Lower leg skin (tissue), 4 donors: ENCODE results near the gene TAMM41. TPM values are rescaled to one million over a fixed set of nuclear protein-coding genes. Genes with fewer than 3 reads are reported as not detected.
"Not testable (repeated sequence)": the region's sequence is repeated elsewhere in the genome, so short reads cannot be mapped to it uniquely, and the experiment has no call there.

ENCODE experiments used
- DNase-seq, 2 donors: peaks; one replicate each; pipeline ENCODE4 v3.0.0-alpha.2; 2019; ENCODE audit warnings: low spot score in 2 of 2
- H3K4me3 ChIP-seq: fragments of 200-600 bp; sonication (generic); 2 replicates; pipeline ENCODE4 v1.5.1; 2017; ENCODE audit warnings: mild to moderate bottlenecking, low read depth; ENCODE audit not compliant: poor library complexity, severe bottlenecking
- CTCF ChIP-seq, 3 donors: fragments of 450-650 bp; IDR thresholded peaks; one replicate each; pipeline ENCODE4 v1.5.1; 2016; ENCODE audit warnings: antibody characterized with exemption in 3 of 3, mild to moderate bottlenecking in 3 of 3, moderate library complexity in 2 of 3
- POLR2A ChIP-seq, 2 donors: fragments of 450-650 bp; IDR thresholded peaks; one replicate each; pipeline ENCODE4 v1.6.1; 2016 to 2017; ENCODE audit warnings: antibody characterized with exemption in 2 of 2, mild to moderate bottlenecking in 1 of 2, moderate library complexity in 1 of 2
- WGBS, 2 donors: methylation state at CpG; one replicate each; pipeline ENCODE4 v1.1.5; 2018; 5-methylcytosine and 5-hydroxymethylcytosine counted together
- intact Hi-C: fragments of 100-400 bp; cut with DNase I; formaldehyde crosslinking; loops from one replicate; pipeline ENCODE4 v1.15.0; 2023; ENCODE audit warnings: low total_unique reads
- total RNA-seq, 4 donors: library from RNA; depleted of rRNA; stranded (reverse); fragments of >200 nt; gene quantifications; one replicate each; pipeline ENCODE4 v1.1.0, GENCODE V29; 2016

The TAMM41 gene
- total RNA-seq, 4 donors from 2014 or later, result 7.5 to 10.8 (median 9.1) TPM

DNA sequence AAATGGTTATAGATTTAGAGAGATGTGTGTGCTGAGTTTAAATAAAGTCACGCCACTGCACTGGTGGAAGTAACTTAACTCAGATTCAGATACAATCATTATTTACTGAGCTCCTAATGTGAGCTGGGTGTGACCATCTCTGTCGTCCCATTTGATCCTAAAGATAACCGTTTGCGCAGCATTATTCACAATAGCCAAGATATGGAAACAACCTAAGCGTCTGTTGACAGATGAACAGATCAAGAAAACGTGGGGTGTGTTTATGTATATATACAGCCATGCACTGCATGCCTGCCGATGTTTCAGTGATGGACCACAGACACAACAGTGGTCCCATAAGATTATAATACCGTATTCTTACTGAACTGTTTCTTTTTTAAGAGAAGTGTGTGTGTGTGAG lies 71.2 kb downstream of the TAMM41 start:
- peak in 1 of 2 donors; percentile 53 for DNase-seq
- intact Hi-C loops, result no loop called here
- 52 to 59% methylated on average over 8 of the region's 8 CpGs for WGBS, 2 donors
- no peak overlapping the region for H3K4me3 ChIP-seq
- TF ChIP-seq POLR2A (IDR thresholded peaks at IDR 0.05), result no peak
- no peak for TF ChIP-seq CTCF (IDR thresholded peaks at IDR 0.05)

DNA sequence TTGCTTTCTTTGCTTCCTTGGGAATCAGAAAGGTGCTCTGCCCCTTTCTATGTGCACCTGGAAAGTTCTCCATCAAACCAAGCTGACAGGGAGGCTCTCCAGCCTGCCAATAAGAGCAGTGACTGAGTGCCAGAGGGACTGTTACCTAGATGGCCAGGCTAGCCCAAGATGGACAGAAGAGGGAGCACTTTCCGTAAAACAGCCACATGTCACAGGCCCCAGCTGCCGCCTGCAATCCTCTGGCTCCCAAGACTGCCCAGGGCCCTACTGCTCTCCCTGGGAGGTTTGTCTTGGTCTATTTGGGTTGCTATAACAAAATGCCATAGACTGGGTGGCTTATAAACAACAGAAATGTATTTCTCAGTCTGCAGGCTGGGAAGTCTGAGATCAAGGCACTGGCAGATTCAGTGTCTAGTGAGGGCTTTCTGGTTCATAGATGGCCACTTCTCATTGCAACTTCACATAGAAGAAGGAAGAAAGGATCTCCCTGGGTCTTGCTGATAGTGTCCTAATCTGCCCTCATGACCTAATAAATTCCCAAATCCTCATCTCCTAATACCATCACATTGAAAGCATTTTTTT lies 72.3 kb downstream of the TAMM41 start:
- peak; percentile 33 to 83 for DNase-seq
- TF ChIP-seq POLR2A (IDR thresholded peaks at IDR 0.05) (no peak), CTCF (IDR thresholded peaks at IDR 0.05) (no peak)
- intact Hi-C loops, result no loop called here
- 18 to 40% methylated on average over 2 of the region's 2 CpGs for WGBS, 2 donors
- no peak overlapping the region for H3K4me3 ChIP-seq

DNA sequence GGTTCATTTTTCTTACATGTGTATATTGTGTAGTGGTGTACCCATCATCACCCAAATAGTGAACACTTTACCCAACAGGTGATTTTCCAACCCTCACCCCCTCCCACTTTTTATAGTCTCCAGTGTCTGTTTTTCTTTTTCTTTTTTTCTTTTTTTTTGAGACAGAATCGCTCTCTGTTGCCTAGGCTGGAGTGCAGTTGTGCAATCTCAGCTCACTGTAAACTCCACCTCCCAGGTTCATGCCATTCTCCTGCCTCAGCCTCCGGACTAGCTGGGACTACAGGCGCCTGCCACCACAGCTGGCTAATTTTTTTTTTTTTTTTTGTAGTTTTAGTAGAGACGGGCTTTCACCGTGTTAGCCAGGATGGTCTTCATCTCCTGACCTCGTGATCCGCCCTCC lies 74.8 kb downstream of the TAMM41 start:
- DNase-seq, intact Hi-C loops, H3K4me3 ChIP-seq: not testable (repeated sequence)
- 64 to 72% methylated on average over 7 of the region's 7 CpGs for WGBS, 2 donors

GRCh38 chr3:11770477-11771391 lies 76.0 kb downstream of the TAMM41 start:
- WGBS, 2 donors, result 18 to 19% methylated on average over 20 of the region's 20 CpGs
- DNase-seq, result peak; percentile 90 to 93
- no peak overlapping the region for H3K4me3 ChIP-seq
- intact Hi-C loops, result no loop called here
- TF ChIP-seq CTCF (IDR thresholded peaks at IDR 0.05) (no peak), POLR2A (IDR thresholded peaks at IDR 0.05) (no peak)

DNA sequence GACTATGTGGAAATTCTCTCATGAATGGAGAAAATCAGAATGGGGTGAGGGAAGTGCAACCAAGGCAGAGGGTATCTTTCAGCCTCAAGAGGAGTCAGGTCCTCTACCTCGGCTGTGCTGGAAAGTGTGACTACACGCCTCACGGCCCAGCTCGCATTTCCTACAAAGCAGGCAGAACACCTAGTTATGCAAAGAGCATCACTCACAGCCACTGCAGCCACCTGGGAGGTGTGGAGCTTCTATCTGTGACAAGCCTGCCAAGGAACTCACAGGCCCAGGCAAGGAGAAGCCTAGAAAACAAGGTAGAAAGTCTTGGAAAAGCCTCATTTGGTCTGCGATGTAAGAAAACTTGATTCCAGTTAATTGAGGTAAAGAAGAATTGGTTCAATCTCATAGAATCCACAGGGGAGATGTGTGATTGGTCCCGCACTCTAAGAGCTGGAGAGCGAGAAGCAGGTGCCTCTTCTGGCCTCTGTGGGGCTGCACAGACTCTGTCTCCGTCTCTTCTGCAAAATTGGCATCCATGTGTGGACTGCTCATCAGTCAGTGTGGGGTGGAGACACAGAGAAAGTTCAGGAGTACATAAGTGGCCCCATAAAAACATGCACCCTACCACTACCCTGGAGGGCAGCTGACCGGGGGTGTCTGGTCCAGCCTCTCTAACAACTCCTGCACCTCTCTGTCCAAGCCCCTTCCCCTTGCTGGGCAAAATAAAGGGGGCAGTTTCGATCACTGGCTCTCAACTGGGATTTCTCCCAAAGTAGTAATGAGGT lies 76.8 kb downstream of the TAMM41 start:
- 53 to 57% methylated on average over 10 of the region's 10 CpGs for WGBS, 2 donors
- no peak for DNase-seq
- intact Hi-C loops, result no loop called here
- no peak overlapping the region for H3K4me3 ChIP-seq
- TF ChIP-seq POLR2A (IDR thresholded peaks at IDR 0.05) (no peak), CTCF (IDR thresholded peaks at IDR 0.05) (no peak)

DNA sequence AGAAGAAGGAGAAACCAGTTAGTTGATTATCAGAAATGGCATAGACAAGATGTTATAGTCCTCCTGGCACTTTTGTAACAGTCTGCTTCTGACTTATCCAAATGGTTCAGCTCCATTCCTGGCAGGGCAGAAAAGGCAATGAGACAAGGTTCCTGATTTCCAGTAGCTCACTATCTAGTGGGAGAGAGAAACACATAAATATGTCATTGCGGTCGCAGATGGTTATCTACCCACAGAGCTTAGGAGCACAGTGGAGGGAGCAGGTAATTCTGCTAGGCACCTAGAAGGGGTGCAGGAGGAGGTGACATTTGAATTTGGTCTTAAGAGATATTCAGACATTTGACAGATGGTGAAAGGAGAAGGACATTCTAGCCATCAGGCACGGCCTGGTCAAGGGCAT lies 78.1 kb downstream of the TAMM41 start:
- no peak for DNase-seq
- WGBS, 2 donors, result 88 to 90% methylated on average over 3 of the region's 3 CpGs
- H3K4me3 ChIP-seq, result no peak overlapping the region
- intact Hi-C loops, result no loop called here
- TF ChIP-seq POLR2A (IDR thresholded peaks at IDR 0.05) (no peak), CTCF (IDR thresholded peaks at IDR 0.05) (no peak)
